Erythroblast (primary cell): ENCODE results near the gene MSI2.

Experiments
- GATA1 ChIP-seq: IDR thresholded peaks from 2 replicates; pipeline ENCODE4 v1.6.1; 2011; ENCODE audit warnings: low read depth, mild to moderate bottlenecking, control low read depth, low read length, moderate library complexity
- POLR2A ChIP-seq: IDR thresholded peaks from 2 replicates; pipeline ENCODE4 v1.6.1; 2011; ENCODE audit warnings: mild to moderate bottlenecking, low read length

DNA sequence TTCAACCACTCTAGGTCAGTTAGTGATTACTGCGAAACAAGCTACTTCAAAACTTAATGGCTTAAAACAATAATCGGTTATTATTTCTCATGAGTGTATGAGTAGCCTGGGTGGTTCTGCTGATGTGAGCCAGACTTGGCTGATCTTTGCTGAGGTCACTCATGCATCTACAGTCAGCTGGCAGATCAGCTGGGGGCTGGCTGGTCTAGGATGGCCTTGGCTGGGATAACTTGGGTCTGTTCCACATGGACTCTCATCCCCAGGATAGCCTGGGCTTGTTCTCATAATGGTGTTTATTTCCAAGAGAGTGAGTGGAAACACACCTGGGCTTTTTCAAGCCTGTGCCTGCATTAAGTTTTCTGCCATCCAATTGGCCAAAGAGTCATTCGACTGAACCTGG, 475.7 kb downstream of the MSI2 start:
- TF ChIP-seq POLR2A = no peak
- TF ChIP-seq GATA1 = no peak
